Activated T-helper 1 cell treated with anti-CD3 and anti-CD28 coated beads, Interleukin-12 subunit alpha, Interleukin-12 subunit beta, Interleukin-2, Interleukin-4 antibody, amounts not matched to agents 30 ng/mL and 10 ng/mL and 1 ng/mL, durations not matched to agents 14 hours and 24 hours and 36 hours (primary cell): ENCODE data around the gene ITGA3. TPM values are rescaled to one million over a fixed set of nuclear protein-coding genes. Genes with fewer than 3 reads are reported as not detected.

Experiments
- total RNA-seq: library from RNA; stranded (reverse); gene quantifications from 2 replicates; pipeline ENCODE4 v1.2.3, GENCODE V29; 2022

ITGA3 gene
- total RNA-seq, 1 donor from 2014 or later = 20.6 TPM

Other genes with a start within 250 kb of the ITGA3 start
- gene TAC4, start 208.0 kb upstream of the ITGA3 start, total RNA-seq = not detected in 2 replicates
- 0.20 TPM in 1 of 2 replicates, not detected in the other for gene DLX4, start 86.9 kb upstream of the ITGA3 start, total RNA-seq
- not detected in 2 replicates for gene DLX3, start 60.9 kb upstream of the ITGA3 start, total RNA-seq
- gene PDK2, start 39.2 kb downstream of the ITGA3 start, total RNA-seq = 13.7 and 16.9 TPM in 2 replicates
- gene SAMD14, start 74.0 kb downstream of the ITGA3 start, total RNA-seq = 1.6 and 3.6 TPM in 2 replicates
- 97.1 and 101 TPM in 2 replicates for gene PPP1R9B, start 94.6 kb downstream of the ITGA3 start, total RNA-seq
- 0.32 and 0.49 TPM in 2 replicates for gene SGCA, start 109.9 kb downstream of the ITGA3 start, total RNA-seq
- gene COL1A1, start 145.5 kb downstream of the ITGA3 start, total RNA-seq = 1.2 and 2.0 TPM in 2 replicates
- gene TMEM92, start 218.4 kb downstream of the ITGA3 start, total RNA-seq = 0.21 and 0.47 TPM in 2 replicates